ENCODE data around the gene KIAA0040.
"Not testable (repeated sequence)": the region's sequence is repeated elsewhere in the genome, so short reads cannot be mapped to it uniquely, and the experiment has no call there.

The KIAA0040 gene

GRCh38 chr1:175116210-175116798, 76.3 kb downstream of the KIAA0040 start:
- Histone ChIP-seq H3K4me3 (ENCODE audit: low read length) (no peak overlapping the region), H3K27me3 (ENCODE audit: control insufficient read depth, insufficient read depth, low read length) (no peaks in the 10 kb centered on the region), H3K9me3 (ENCODE audit: control insufficient read depth, low read depth, low read length) (no peaks in the 10 kb centered on the region), H3K36me3 (ENCODE audit: control insufficient read depth, low read depth, low read length) (no peaks in the 10 kb centered on the region), H3K4me1 (ENCODE audit: control insufficient read depth, low read depth, low read length) (no peaks in the 10 kb centered on the region), H3K27ac (ENCODE audit: low read length) (no peak overlapping the region), H3K9ac (ENCODE audit: low read length) (no peak overlapping the region)

- no peaks in the 10 kb centered on the region for H3K27me3 ChIP-seq (ENCODE audit: control insufficient read depth, insufficient read depth, low read length)
- no peaks in the 10 kb centered on the region for H3K36me3 ChIP-seq (ENCODE audit: control insufficient read depth, low read depth, low read length)
- H3K4me1 ChIP-seq (ENCODE audit: control insufficient read depth, low read depth, low read length) = no peaks in the 10 kb centered on the region
- H3K9me3 ChIP-seq (ENCODE audit: control insufficient read depth, low read depth, low read length) = no peaks in the 10 kb centered on the region
- no peak overlapping the region for H3K4me3 ChIP-seq (ENCODE audit: low read length)
- no peak overlapping the region for H3K27ac ChIP-seq (ENCODE audit: low read length)
- H3K9ac ChIP-seq (ENCODE audit: low read length) = no peak overlapping the region
These were observed 77.6 kb downstream of the KIAA0040 start for GRCh38 chr1:175114996-175115395.

- not testable (repeated sequence) for H3K27me3 ChIP-seq (ENCODE audit: control insufficient read depth, insufficient read depth, low read length); H3K4me1 ChIP-seq (ENCODE audit: control insufficient read depth, low read depth, low read length); H3K36me3 ChIP-seq (ENCODE audit: control insufficient read depth, low read depth, low read length); H3K4me3 ChIP-seq (ENCODE audit: low read length); H3K9me3 ChIP-seq (ENCODE audit: control insufficient read depth, low read depth, low read length); H3K9ac ChIP-seq (ENCODE audit: low read length); H3K27ac ChIP-seq (ENCODE audit: low read length)
These were observed 84.2 kb downstream of the KIAA0040 start for GRCh38 chr1:175108331-175108820.
